Activated CD8-positive, alpha-beta memory T cell treated with anti-CD3 and anti-CD28 coated beads, Interleukin-2, amount 10 ng/mL, durations not matched to agents 7 days and 5 days (primary cell): ENCODE measurements around the gene CHST11. TPM values are rescaled to one million over a fixed set of nuclear protein-coding genes. Genes with fewer than 3 reads are reported as not detected.

Experiments
- ATAC-seq: fragments of 150-1000 bp; cut with Tn5 transposase; one replicate; pipeline ENCODE4 v1.10.0; 2021; ENCODE audit warnings: moderate library complexity
- CTCF ChIA-PET: fragments of 350-600 bp; sonication (Branson Sonifier 250); formaldehyde crosslinking; loops from one replicate; lab custom pipeline; 2021; ENCODE audit warnings: antibody characterized with exemption; lab: Charles Lee
- DNase-seq: peaks from one replicate; pipeline ENCODE4 v3.0.0-alpha.2; 2020
- H3K27ac Mint-ChIP-seq: one replicate; pipeline ENCODE4 v1.8.0; 2021; ENCODE audit warnings: mild to moderate bottlenecking, mixed read lengths
- H3K27me3 Mint-ChIP-seq: one replicate; pipeline ENCODE4 v1.8.0; 2021; ENCODE audit warnings: mixed read lengths
- H3K36me3 Mint-ChIP-seq: one replicate; pipeline ENCODE4 v1.8.0; 2021; ENCODE audit warnings: mild to moderate bottlenecking, mixed read lengths
- H3K4me1 Mint-ChIP-seq: one replicate; pipeline ENCODE4 v1.8.0; 2021; ENCODE audit warnings: mixed read lengths
- H3K4me3 Mint-ChIP-seq: one replicate; pipeline ENCODE4 v1.8.0; 2021; ENCODE audit warnings: mild to moderate bottlenecking, moderate library complexity, mixed read lengths
- H3K9me3 Mint-ChIP-seq: one replicate; pipeline ENCODE4 v1.8.0; 2022; ENCODE audit warnings: low read depth, mixed read lengths
- total RNA-seq, 2 experiments: library from RNA; stranded (reverse); gene quantifications; one replicate each; pipeline ENCODE4 v1.2.3, GENCODE V29; 2021

CHST11 gene
- total RNA-seq, 2 experiments from 2014 or later, result 123 to 141 TPM

GRCh38 chr12:104479123-104479662, 22.4 kb downstream of the CHST11 start:
- Mint-ChIP-seq H3K27ac (peak overlapping the region; percentile 97), H3K9me3 (no peaks in the 10 kb centered on the region), H3K4me3 (peak overlapping the region; percentile 81), H3K36me3 (peaks cover 53% of the 10 kb centered on the region), H3K27me3 (no peaks in the 10 kb centered on the region), H3K4me1 (peaks cover 85% of the 10 kb centered on the region)
- ATAC-seq, result no peak
- no peak for DNase-seq
- CTCF ChIA-PET, result interaction anchor here (1.1 to 3.7 kb wide), 6 partner anchors 12 to 97 kb away, joined by 3 to 22 read pairs (median 9); partner anchors contain the start of gene CHST11

GRCh38 chr12:104480012-104480411, 23.3 kb downstream of the CHST11 start:
- Mint-ChIP-seq H3K4me1 (peaks cover 85% of the 10 kb centered on the region), H3K36me3 (peaks cover 57% of the 10 kb centered on the region), H3K9me3 (no peaks in the 10 kb centered on the region), H3K4me3 (no peak overlapping the region), H3K27ac (peak overlapping the region; percentile 61), H3K27me3 (no peaks in the 10 kb centered on the region)
- ATAC-seq, result no peak
- no peak for DNase-seq
- CTCF ChIA-PET, result interaction anchor here (3.0 kb wide), 1 partner anchor 15 kb away, joined by 13 read pairs; no protein-coding TSS in a partner anchor

DNA sequence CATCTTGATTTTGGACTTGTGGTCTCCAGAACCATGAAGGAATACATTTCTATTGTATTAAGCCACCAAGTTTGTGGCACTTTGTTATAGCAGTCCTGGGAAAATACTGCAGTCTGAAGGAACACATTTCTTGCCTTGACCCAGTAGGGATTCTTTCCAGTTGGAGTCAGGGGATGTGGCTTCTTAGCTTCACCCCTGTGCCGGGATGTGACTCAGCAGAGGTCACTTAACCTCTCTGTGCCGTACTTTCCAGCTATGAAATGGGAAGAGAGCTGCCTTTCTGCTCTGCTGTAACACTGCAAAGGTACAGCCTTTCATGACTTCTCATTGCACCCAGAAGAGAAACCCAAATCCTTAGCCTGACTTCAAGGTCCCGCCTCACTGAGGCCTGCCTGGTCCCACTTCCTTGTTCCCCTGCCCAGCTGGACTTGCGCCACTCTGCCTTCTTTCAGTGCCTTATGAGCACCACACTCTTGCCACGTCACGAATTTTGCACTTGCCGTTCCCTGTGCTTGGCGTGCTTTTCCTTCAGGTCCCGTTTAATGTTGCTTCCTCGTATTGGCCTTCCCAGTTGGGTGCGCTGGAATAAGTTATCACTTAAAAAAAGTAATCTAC, 24.2 kb downstream of the CHST11 start:
- CTCF ChIA-PET, result interaction anchor here (0.8 kb wide), 1 partner anchor 10 kb away, joined by 3 read pairs; no protein-coding TSS in a partner anchor
- Mint-ChIP-seq H3K4me3 (no peak overlapping the region), H3K36me3 (peaks cover 60% of the 10 kb centered on the region), H3K27ac (no peak overlapping the region), H3K27me3 (no peaks in the 10 kb centered on the region), H3K9me3 (no peaks in the 10 kb centered on the region), H3K4me1 (peaks cover 90% of the 10 kb centered on the region)
- DNase-seq (no peak), ATAC-seq (no peak)

DNA sequence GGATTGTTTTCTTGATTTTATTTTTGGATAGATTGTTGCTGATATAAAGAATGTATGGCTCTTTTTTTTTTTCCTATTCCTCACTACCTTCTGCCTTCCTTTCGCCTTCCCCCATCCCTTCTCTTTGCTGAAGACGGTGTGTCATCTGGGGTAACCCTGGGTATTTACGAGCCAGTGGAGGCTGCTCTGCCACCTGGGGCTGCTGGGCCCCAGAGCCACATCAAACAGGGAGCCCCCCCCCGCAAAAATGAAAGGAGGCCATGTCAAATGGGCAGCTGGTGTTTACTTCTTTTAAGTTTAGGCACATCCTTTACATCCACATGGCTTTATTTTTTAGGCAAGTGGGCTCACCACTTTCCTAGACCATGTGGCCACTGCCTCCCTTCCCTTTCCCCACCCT, 25.4 kb downstream of the CHST11 start:
- CTCF ChIA-PET, result interaction anchor here (1.0 kb wide), 1 partner anchor 18 kb away, joined by 4 read pairs; no protein-coding TSS in a partner anchor
- Mint-ChIP-seq H3K4me1 (peaks cover 94% of the 10 kb centered on the region), H3K36me3 (peaks cover 63% of the 10 kb centered on the region), H3K4me3 (no peak overlapping the region), H3K27ac (peak overlapping the region; percentile 6), H3K27me3 (no peaks in the 10 kb centered on the region), H3K9me3 (no peaks in the 10 kb centered on the region)
- ATAC-seq (no peak), DNase-seq (no peak)

DNA sequence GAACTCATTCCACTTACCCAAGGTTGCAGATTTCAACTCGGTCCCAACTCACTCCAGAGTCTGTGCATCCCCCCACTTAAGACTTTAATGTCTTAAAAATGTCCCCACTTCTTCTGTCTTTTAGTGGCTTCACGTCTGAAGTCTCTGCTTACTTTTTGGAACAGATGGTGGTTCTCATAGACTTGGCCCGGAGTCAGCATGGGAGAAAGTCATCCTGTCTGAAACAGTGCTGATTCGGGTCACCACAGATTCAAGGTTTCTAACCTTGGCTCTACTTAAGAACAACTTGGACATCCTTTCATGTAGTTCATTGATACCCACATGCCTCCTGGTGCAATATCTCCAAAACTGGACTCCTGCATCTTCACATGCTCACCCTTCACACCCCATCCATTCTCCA, 26.0 kb downstream of the CHST11 start:
- Mint-ChIP-seq H3K27ac (peak overlapping the region; percentile 3), H3K27me3 (no peaks in the 10 kb centered on the region), H3K4me1 (peaks cover 93% of the 10 kb centered on the region), H3K36me3 (peaks cover 63% of the 10 kb centered on the region), H3K9me3 (no peaks in the 10 kb centered on the region), H3K4me3 (no peak overlapping the region)
- no peak for DNase-seq
- CTCF ChIA-PET, result interaction anchor here (1.0 kb wide), 1 partner anchor 19 kb away, joined by 4 read pairs; no protein-coding TSS in a partner anchor
- ATAC-seq, result no peak

- Mint-ChIP-seq H3K27me3 (no peaks in the 10 kb centered on the region), H3K4me3 (no peak overlapping the region), H3K9me3 (no peaks in the 10 kb centered on the region), H3K4me1 (peaks cover 91% of the 10 kb centered on the region), H3K27ac (peak overlapping the region; percentile 71), H3K36me3 (peaks cover 65% of the 10 kb centered on the region)
- CTCF ChIA-PET, result interaction anchor here (1.0 kb wide), 1 partner anchor 11 kb away, joined by 3 read pairs; no protein-coding TSS in a partner anchor
- DNase-seq (no peak), ATAC-seq (no peak)
Measured at GRCh38 chr12:104484079-104484478, 27.3 kb downstream of the CHST11 start.

- Mint-ChIP-seq H3K4me3 (peak overlapping the region; percentile 55), H3K27me3 (no peaks in the 10 kb centered on the region), H3K36me3 (peaks cover 63% of the 10 kb centered on the region), H3K4me1 (peaks cover 90% of the 10 kb centered on the region), H3K9me3 (no peaks in the 10 kb centered on the region), H3K27ac (peak overlapping the region; percentile 87)
- DNase-seq (peak; percentile 79), ATAC-seq (peak; percentile 91)
- CTCF ChIA-PET, result interaction anchor here (0.9 to 1.4 kb wide), 5 partner anchors 8 to 104 kb away, joined by 3 to 5 read pairs (median 3); no protein-coding TSS in a partner anchor
Measured at GRCh38 chr12:104485651-104486362, 29.1 kb downstream of the CHST11 start.

GRCh38 chr12:104486363-104486750, 29.6 kb downstream of the CHST11 start:
- peak overlapping the region; percentile 87 for H3K27ac Mint-ChIP-seq
- CTCF ChIA-PET, result interaction anchor here (0.9 to 1.4 kb wide), 3 partner anchors 8 to 105 kb away, joined by 3 to 5 read pairs (median 4); no protein-coding TSS in a partner anchor
- DNase-seq (no peak), ATAC-seq (no peak)
- peaks cover 89% of the 10 kb centered on the region for H3K4me1 Mint-ChIP-seq
- peaks cover 60% of the 10 kb centered on the region for H3K36me3 Mint-ChIP-seq
- H3K4me3 Mint-ChIP-seq, result no peak overlapping the region
- H3K27me3 Mint-ChIP-seq, result no peaks in the 10 kb centered on the region
- no peaks in the 10 kb centered on the region for H3K9me3 Mint-ChIP-seq

DNA sequence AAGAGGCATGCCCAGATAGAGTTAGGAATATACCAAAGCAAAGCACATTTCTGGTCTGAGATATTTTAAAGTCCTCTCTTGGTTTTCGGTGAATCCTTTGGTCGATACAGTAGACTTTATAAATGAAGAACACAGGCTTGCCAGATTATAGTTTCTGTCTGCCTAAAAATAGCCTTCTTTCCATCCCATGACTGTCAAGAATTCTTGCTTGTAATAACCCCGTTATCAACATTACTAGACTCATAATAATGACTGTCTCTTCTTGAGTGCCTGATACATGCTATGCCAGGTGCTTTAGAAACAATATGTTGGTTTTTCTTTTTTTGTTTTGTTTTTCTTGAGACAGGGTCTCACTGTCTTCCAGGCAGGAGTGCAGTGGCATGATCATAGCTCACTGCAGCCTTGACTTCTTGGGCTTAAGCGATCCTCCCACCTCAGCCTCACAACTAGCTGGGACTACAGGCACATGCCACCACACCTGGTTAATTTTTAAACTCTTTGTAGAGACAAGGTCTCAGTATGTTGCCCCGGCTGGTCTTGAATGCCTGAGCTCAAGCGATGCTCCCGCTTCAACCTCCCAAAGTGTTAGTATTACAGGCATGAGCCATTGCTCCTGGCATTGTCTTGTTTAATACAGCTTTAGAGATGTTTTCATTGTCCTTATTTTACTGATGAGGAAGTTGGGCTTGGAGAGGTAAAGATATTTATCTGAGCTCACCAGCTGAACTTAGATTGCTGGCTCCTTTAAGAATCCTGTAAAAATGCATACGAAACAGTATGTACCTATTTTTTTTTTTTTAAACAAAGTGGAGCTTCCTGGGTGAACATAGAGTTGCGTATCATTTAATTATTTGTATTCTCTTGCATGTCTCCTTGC, 30.4 kb downstream of the CHST11 start:
- Mint-ChIP-seq H3K4me1 (peaks cover 87% of the 10 kb centered on the region), H3K27ac (peak overlapping the region; percentile 52), H3K27me3 (no peaks in the 10 kb centered on the region), H3K4me3 (no peak overlapping the region), H3K36me3 (peaks cover 59% of the 10 kb centered on the region), H3K9me3 (no peaks in the 10 kb centered on the region)
- DNase-seq (no peak), ATAC-seq (no peak)
- CTCF ChIA-PET, result interaction anchor here (1.2 to 1.5 kb wide), 2 partner anchors 9 to 28 kb away, joined by 3 to 5 read pairs; no protein-coding TSS in a partner anchor

DNA sequence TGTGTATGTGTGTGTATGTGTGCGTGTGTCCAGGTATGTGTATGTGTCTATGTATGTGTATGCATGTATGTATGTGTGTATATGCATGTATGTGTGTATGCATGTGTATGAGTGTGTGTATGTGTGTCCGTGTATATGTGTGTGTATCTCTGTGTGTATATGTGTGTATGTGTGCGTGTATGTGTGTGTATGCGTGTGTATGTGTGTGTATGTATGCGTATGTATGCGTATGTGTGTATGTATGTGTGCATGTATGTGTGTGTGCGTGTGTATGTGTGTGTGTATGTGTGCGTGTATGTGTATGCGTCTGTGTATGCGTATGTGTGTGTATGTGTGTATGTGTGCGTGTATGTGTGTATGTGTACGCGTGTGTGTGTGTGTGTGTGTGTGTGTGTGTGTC, 31.6 kb downstream of the CHST11 start:
- Mint-ChIP-seq H3K36me3 (peaks cover 56% of the 10 kb centered on the region), H3K4me3 (no peak overlapping the region), H3K27me3 (no peaks in the 10 kb centered on the region), H3K9me3 (no peaks in the 10 kb centered on the region), H3K27ac (peak overlapping the region; percentile 27), H3K4me1 (peaks cover 87% of the 10 kb centered on the region)
- DNase-seq, result no peak
- CTCF ChIA-PET, result interaction anchor here (1.5 kb wide), 1 partner anchor 10 kb away, joined by 5 read pairs; no protein-coding TSS in a partner anchor
- no peak for ATAC-seq

DNA sequence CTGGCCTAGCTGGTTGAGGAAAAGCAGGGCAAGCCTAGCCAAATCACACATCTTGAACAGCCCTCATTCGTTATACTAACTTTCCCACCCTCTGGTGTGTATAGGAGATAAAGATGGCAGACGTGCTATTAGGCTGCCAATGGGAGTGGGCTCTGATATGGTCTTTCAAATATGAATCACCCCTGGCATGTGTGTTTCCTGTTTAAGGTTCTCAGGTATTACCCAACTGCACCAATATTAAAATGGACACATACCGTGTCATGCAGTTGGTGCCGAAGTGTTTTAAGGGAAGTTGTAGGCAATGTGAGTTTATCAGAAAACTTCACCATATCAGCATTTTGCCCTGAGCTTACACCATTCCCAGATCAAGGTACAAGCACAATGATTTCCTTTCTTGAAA, 33.4 kb downstream of the CHST11 start:
- Mint-ChIP-seq H3K9me3 (no peaks in the 10 kb centered on the region), H3K27ac (peak overlapping the region; percentile 69), H3K4me1 (peaks cover 86% of the 10 kb centered on the region), H3K36me3 (peaks cover 49% of the 10 kb centered on the region), H3K4me3 (no peak overlapping the region), H3K27me3 (no peaks in the 10 kb centered on the region)
- DNase-seq (no peak), ATAC-seq (no peak)
- CTCF ChIA-PET, result no interaction called here

DNA sequence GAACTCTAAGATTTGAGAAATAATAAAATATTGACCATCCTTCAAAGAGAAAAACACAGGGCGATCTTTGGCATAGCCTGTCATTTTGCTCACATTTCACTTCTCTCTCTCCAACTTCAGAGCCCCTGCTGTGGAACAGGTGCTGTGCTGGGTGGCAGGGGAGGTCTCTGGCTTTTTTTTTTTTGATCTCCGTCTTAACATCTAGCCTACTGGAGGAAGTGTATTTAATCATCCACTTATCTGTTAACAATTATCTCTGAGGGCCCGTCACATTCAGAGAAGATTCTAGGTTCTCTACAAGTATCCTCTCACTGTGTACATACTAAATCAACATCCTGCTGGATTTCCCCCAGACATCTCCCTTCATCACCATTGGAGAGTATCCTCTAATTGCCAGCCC, 34.1 kb downstream of the CHST11 start:
- no peaks in the 10 kb centered on the region for H3K9me3 Mint-ChIP-seq
- no peak overlapping the region for H3K4me3 Mint-ChIP-seq
- peaks cover 49% of the 10 kb centered on the region for H3K36me3 Mint-ChIP-seq
- no peaks in the 10 kb centered on the region for H3K27me3 Mint-ChIP-seq
- ATAC-seq (no peak), DNase-seq (no peak)
- H3K27ac Mint-ChIP-seq, result peak overlapping the region; percentile 69
- CTCF ChIA-PET, result no interaction called here
- H3K4me1 Mint-ChIP-seq, result peaks cover 83% of the 10 kb centered on the region
